Endothelial cell of umbilical vein (primary cell): ENCODE measurements around the gene PLA2G12B. TPM values are rescaled to one million over a fixed set of nuclear protein-coding genes. Genes with fewer than 3 reads are reported as not detected.

Experiments used
- BruUV-seq: library from RNA; stranded (reverse); fragments of 400-500 nt; replicated peaks from 2 replicates; lab custom pipeline; 2021; lab: Mats Ljungman, UMichigan
- CTCF ChIA-PET: fragments of 300-600, 350-600 bp; sonication (Branson Sonifier 250); formaldehyde crosslinking; loops from one replicate; lab custom pipeline; 2021; ENCODE audit warnings: antibody characterized with exemption, inconsistent platforms; lab: Charles Lee
- POLR2A ChIA-PET: fragments of 300-600, 350-600 bp; sonication (Branson Sonifier 250); formaldehyde crosslinking; loops from one replicate; lab custom pipeline; 2021; ENCODE audit warnings: antibody characterized with exemption, inconsistent platforms; lab: Charles Lee
- DNase-seq: peaks from one replicate; pipeline ENCODE4 v3.0.0-alpha.2; 2011; ENCODE audit warnings: low read depth, low spot score
- FAIRE-seq: peaks from 2 replicates; lab custom pipeline; 2011; peaks lifted over from hg19 to GRCh38; lab: Jason Lieb, UNC
- H2AFZ ChIP-seq: 2 replicates; pipeline ENCODE4 v1.6.0; 2012; ENCODE audit warnings: low read depth, low read length, control low read depth, inconsistent platforms
- H3K27ac ChIP-seq: 2 replicates; pipeline ENCODE4 v1.5.1; 2011; ENCODE audit warnings: low read depth, mild to moderate bottlenecking, control low read depth, low read length, moderate library complexity; ENCODE audit not compliant: insufficient read depth
- H3K27me3 ChIP-seq, 2 experiments: 2 replicates each; pipeline versions ENCODE4 v1.6.0 to v1.6.1; 2011; ENCODE audit warnings: low read length in 2 of 2, mixed read lengths in 1 of 2; ENCODE audit not compliant: control insufficient read depth in 2 of 2, insufficient read depth in 2 of 2
- H3K36me3 ChIP-seq, 2 experiments: 2 replicates in 1 of 2; 3 replicates in 1 of 2; pipeline ENCODE4 v1.5.1; 2011; ENCODE audit warnings: low read length in 2 of 2, mild to moderate bottlenecking in 1 of 2, moderate library complexity in 1 of 2; ENCODE audit not compliant: control insufficient read depth in 2 of 2, insufficient read depth in 2 of 2; ENCODE audit errors: extremely low read depth in 1 of 2
- H3K4me1 ChIP-seq: 3 replicates; pipeline ENCODE4 v1.5.1; 2011; ENCODE audit warnings: mild to moderate bottlenecking, low read length; ENCODE audit not compliant: control insufficient read depth, insufficient read depth; ENCODE audit errors: extremely low read depth
- H3K4me2 ChIP-seq: 2 replicates; pipeline ENCODE4 v1.6.1; 2011; ENCODE audit warnings: low read length, control low read depth, mixed read lengths; ENCODE audit not compliant: insufficient read depth
- H3K4me3 ChIP-seq, 3 experiments: fragments of 200-600 bp in 1 of 3; sonication (generic), shearing (Covaris generic) in 1 of 3; replicated peaks in 1 of 3; 2 replicates each; pipeline ENCODE4 v1.5.1; 2011 to 2016; ENCODE audit warnings: control low read depth in 3 of 3, low read length in 3 of 3, mild to moderate bottlenecking in 2 of 3, inconsistent platforms in 1 of 3, low read depth in 1 of 3, moderate library complexity in 1 of 3; ENCODE audit not compliant: insufficient read depth in 1 of 3
- H3K79me2 ChIP-seq: 2 replicates; pipeline ENCODE4 v1.6.0; 2012; ENCODE audit warnings: low read length, inconsistent platforms; ENCODE audit not compliant: control insufficient read depth, insufficient read depth
- H3K9ac ChIP-seq: replicated peaks from 2 replicates; pipeline ENCODE3; 2011; ENCODE audit warnings: low read length, control low read depth; ENCODE audit not compliant: insufficient read depth; ENCODE audit errors: extremely low read depth
- H3K9me1 ChIP-seq: replicated peaks from 3 replicates; pipeline ENCODE4 v1.6.0; 2011; ENCODE audit warnings: mild to moderate bottlenecking, low read length; ENCODE audit not compliant: control insufficient read depth, insufficient read depth; ENCODE audit errors: extremely low read depth
- H3K9me3 ChIP-seq: replicated peaks from 2 replicates; pipeline ENCODE4 v1.5.1; 2012; ENCODE audit warnings: low read length, inconsistent platforms; ENCODE audit not compliant: control insufficient read depth, insufficient read depth
- H4K20me1 ChIP-seq: replicated peaks from 2 replicates; pipeline ENCODE3; 2011; ENCODE audit warnings: mild to moderate bottlenecking, low read length; ENCODE audit not compliant: control insufficient read depth, insufficient read depth; ENCODE audit errors: extremely low read depth
- CTCF ChIP-seq, 2 donors: IDR thresholded peaks; 1 replicate in 1 of 2; 2 replicates in 1 of 2; pipeline ENCODE4 v1.5.1; 2011; ENCODE audit warnings: low read length in 2 of 2, mild to moderate bottlenecking in 2 of 2, moderate library complexity in 2 of 2, control low read depth in 1 of 2, inconsistent platforms in 1 of 2, low read depth in 1 of 2; ENCODE audit not compliant: insufficient read depth in 1 of 2; ENCODE audit errors: extremely low read depth in 1 of 2
- EZH2 ChIP-seq: IDR thresholded peaks from 2 replicates; pipeline ENCODE4 v1.6.1; 2012; ENCODE audit warnings: borderline replicate concordance, low read depth, mild to moderate bottlenecking, moderate library complexity, low read length, inconsistent platforms; ENCODE audit not compliant: severe bottlenecking
- FOS ChIP-seq: IDR thresholded peaks from 2 replicates; pipeline ENCODE4 v1.6.1; 2011; ENCODE audit warnings: mild to moderate bottlenecking, low read length, moderate library complexity, borderline replicate concordance; ENCODE audit not compliant: insufficient read depth
- GATA2 ChIP-seq: IDR thresholded peaks from 2 replicates; pipeline ENCODE4 v1.7.0; 2011; ENCODE audit warnings: low read depth, mild to moderate bottlenecking, moderate library complexity, mixed read lengths, low read length; ENCODE audit not compliant: insufficient read length, insufficient read depth
- JUN ChIP-seq: IDR thresholded peaks from 2 replicates; pipeline ENCODE4 v1.6.1; 2011; ENCODE audit warnings: borderline replicate concordance, low read depth; ENCODE audit not compliant: insufficient read length, insufficient read depth
- MAX ChIP-seq: IDR thresholded peaks from 2 replicates; pipeline ENCODE4 v1.6.1; 2011; ENCODE audit not compliant: insufficient read depth, insufficient read length
- MYC ChIP-seq: IDR thresholded peaks from one replicate; pipeline ENCODE4 v1.6.1; 2011; ENCODE audit warnings: mild to moderate bottlenecking, low read depth, low read length
- POLR2A ChIP-seq: IDR thresholded peaks from 2 replicates; pipeline ENCODE4 v1.6.1; 2012; ENCODE audit warnings: low read depth, mild to moderate bottlenecking, control low read depth, low read length
- POLR2AphosphoS5 ChIP-seq: IDR thresholded peaks from 2 replicates; pipeline ENCODE4 v1.6.1; 2012; ENCODE audit warnings: low read depth, mild to moderate bottlenecking, control low read depth, low read length, moderate library complexity; ENCODE audit not compliant: insufficient read depth
- dilution Hi-C: fragments of 300-500 bp; cut with MboI; formaldehyde crosslinking; loops from one replicate; pipeline ENCODE4 v1.15.0; 2019; ENCODE audit warnings: low sequenced_read_pairs; ENCODE audit not compliant: extremely low pct_ligation_motif_present
- intact Hi-C: fragments of 100-400 bp; cut with micrococcal nuclease; formaldehyde crosslinking; loops from one replicate; pipeline ENCODE4 v1.10.0; 2022
- polyA plus RNA-seq, 4 experiments: library from polyadenylated mRNA; depleted of rRNA in 3 of 4; stranded (reverse) in 3 of 4; unstranded in 1 of 4; fragments of >200 nt; gene quantifications; 2 replicates each; pipeline versions ENCODE4 v1.2.1 to v1.2.3, GENCODE V29; 2011 to 2012; ENCODE audit warnings: missing spikeins in 1 of 4
- total RNA-seq: library from RNA; stranded (reverse); gene quantifications from 2 replicates; pipeline ENCODE4 v1.2.3, GENCODE V29; 2021

Gene PLA2G12B
- total and polyA plus RNA-seq, 2 donors (not counting 3 experiments of a cell fraction or from before 2014, with no cell fraction given), result not detected

GRCh38 chr10:72954230-72954595 lies 393 bp downstream of the PLA2G12B start:
- Histone ChIP-seq H3K4me3 (no peak overlapping the region), H3K27ac (no peak overlapping the region), H3K9me3 (no peaks in the 10 kb centered on the region), H3K79me2 (no peaks in the 10 kb centered on the region), H3K9me1 (no peaks in the 10 kb centered on the region), H4K20me1 (no peaks in the 10 kb centered on the region), H3K4me1 (no peaks in the 10 kb centered on the region), H3K9ac (no peak overlapping the region), H3K4me2 (no peak overlapping the region), H2AFZ (no peak overlapping the region), H3K27me3 (no peaks in the 10 kb centered on the region), H3K36me3 (no peaks in the 10 kb centered on the region)
- ChIA-PET POLR2A (no interaction called here), CTCF (interaction anchor here (1.0 to 1.3 kb wide), 3 partner anchors 9 to 107 kb away, joined by 3 to 4 read pairs (median 3); no protein-coding TSS in a partner anchor)
- TF ChIP-seq GATA2 (no peak), CTCF (IDR thresholded peaks at IDR 0.05; ENCODE audit: extremely low read depth in 1 of 2, insufficient read depth in 1 of 2, low read depth in 1 of 2, low read length in 2 of 2) (no peak), MYC (no peak), POLR2AphosphoS5 (no peak), FOS (no peak), MAX (no peak), POLR2A (no peak), JUN (no peak), EZH2 (no peak)
- FAIRE-seq, result no peak
- intact Hi-C loops (no loop called here), dilution Hi-C loops (no loop called here)
- BruUV-seq, result no TSS peak
- DNase-seq, result no peak
